A673 (cell line): ENCODE data around the gene LPCAT1. TPM values are rescaled to one million over a fixed set of nuclear protein-coding genes. Genes with fewer than 3 reads are reported as not detected.

Experiments used
- BruUV-seq: library from RNA; stranded (reverse); fragments of 400-500 nt; replicated peaks from 2 replicates; lab custom pipeline; 2021; lab: Mats Ljungman, UMichigan
- CTCF ChIA-PET: fragments of 300-600 bp; sonication (Branson Sonifier 250); formaldehyde crosslinking; loops from one replicate; lab custom pipeline; 2022; ENCODE audit warnings: antibody characterized with exemption; lab: Charles Lee
- POLR2A ChIA-PET: fragments of 300-600 bp; sonication (Branson Sonifier 250); formaldehyde crosslinking; loops from one replicate; lab custom pipeline; 2022; ENCODE audit warnings: antibody characterized with exemption; ENCODE audit not compliant: low non-redundant PET; lab: Charles Lee
- DNase-seq: peaks from one replicate; pipeline ENCODE4 v3.0.0-alpha.2; 2015; ENCODE audit warnings: low spot score
- H3K27ac ChIP-seq: fragments of 200-600 bp; sonication (generic); 2 replicates; pipeline ENCODE4 v1.5.1; 2016; ENCODE audit warnings: mixed run types, low read depth, mild to moderate bottlenecking, mixed read lengths, antibody characterized with exemption, low read length; ENCODE audit not compliant: poor library complexity, severe bottlenecking
- H3K27me3 ChIP-seq: fragments of 200-600 bp; sonication (generic); replicated peaks from 2 replicates; pipeline ENCODE4 v1.6.1; 2017; ENCODE audit warnings: mixed run types, low read depth, mild to moderate bottlenecking, mixed read lengths, antibody characterized with exemption, low read length; ENCODE audit not compliant: insufficient read depth, poor library complexity
- H3K36me3 ChIP-seq: fragments of 200-600 bp; sonication (generic); 2 replicates; pipeline ENCODE4 v1.6.1; 2016; ENCODE audit warnings: mixed run types, mild to moderate bottlenecking, mixed read lengths, antibody characterized with exemption, low read length; ENCODE audit not compliant: insufficient read depth, poor library complexity, severe bottlenecking
- H3K4me1 ChIP-seq: fragments of 200-600 bp; sonication (generic); 2 replicates; pipeline ENCODE4 v1.6.1; 2017; ENCODE audit warnings: mixed run types, mild to moderate bottlenecking, mixed read lengths, antibody characterized with exemption, low read length; ENCODE audit not compliant: insufficient read depth, poor library complexity, severe bottlenecking
- H3K4me3 ChIP-seq: fragments of 200-600 bp; sonication (generic); 2 replicates; pipeline ENCODE4 v1.5.1; 2016; ENCODE audit warnings: low read depth, mixed run types, mild to moderate bottlenecking, mixed read lengths, low read length; ENCODE audit not compliant: poor library complexity, severe bottlenecking
- H3K9me3 ChIP-seq: fragments of 200-600 bp; sonication (generic); 2 replicates; pipeline ENCODE4 v1.6.1; 2016; ENCODE audit warnings: mixed run types, low read depth, mild to moderate bottlenecking, mixed read lengths, antibody characterized with exemption, low read length; ENCODE audit not compliant: poor library complexity, severe bottlenecking
- EZH2 ChIP-seq: fragments of 200-600 bp; sonication (generic); IDR thresholded peaks from 2 replicates; pipeline ENCODE4 v1.6.1; 2017; ENCODE audit warnings: borderline replicate concordance, low read depth, mild to moderate bottlenecking, mixed read lengths, antibody characterized with exemption, low read length; ENCODE audit not compliant: poor library complexity, severe bottlenecking
- intact Hi-C: fragments of 100-400 bp; cut with micrococcal nuclease; formaldehyde crosslinking; loops from one replicate; pipeline ENCODE4 v1.10.0; 2022; ENCODE audit not compliant: unreplicated experiment
- total RNA-seq: library from RNA; stranded (reverse); gene quantifications from 2 replicates; pipeline ENCODE4 v1.2.3, GENCODE V29; 2021
- TF ChIP-seq, protein P1 (sequence below): fragments of 300-800, 200-600 bp; sonication (generic); conservative IDR thresholded peaks from 2 replicates; pipeline ENCODE4 v1.5.1; 2017; ENCODE audit warnings: low read depth, mild to moderate bottlenecking, antibody characterized with exemption, low read length, moderate library complexity, mixed read lengths

LPCAT1 gene
- total RNA-seq, 1 experiment from 2014 or later: 97.3 TPM

GRCh38 chr5:1550287-1551076 lies 26.7 kb upstream of the LPCAT1 start:
- Histone ChIP-seq H3K4me3 (no peak overlapping the region), H3K36me3 (no peaks in the 10 kb centered on the region), H3K27ac (no peak overlapping the region), H3K9me3 (no peaks in the 10 kb centered on the region), H3K27me3 (no peaks in the 10 kb centered on the region), H3K4me1 (no peaks in the 10 kb centered on the region)
- ChIA-PET POLR2A (no interaction called here), CTCF (no interaction called here)
- no peak for DNase-seq
- no peak for TF ChIP-seq EZH2
- TF ChIP-seq, protein P1, sequence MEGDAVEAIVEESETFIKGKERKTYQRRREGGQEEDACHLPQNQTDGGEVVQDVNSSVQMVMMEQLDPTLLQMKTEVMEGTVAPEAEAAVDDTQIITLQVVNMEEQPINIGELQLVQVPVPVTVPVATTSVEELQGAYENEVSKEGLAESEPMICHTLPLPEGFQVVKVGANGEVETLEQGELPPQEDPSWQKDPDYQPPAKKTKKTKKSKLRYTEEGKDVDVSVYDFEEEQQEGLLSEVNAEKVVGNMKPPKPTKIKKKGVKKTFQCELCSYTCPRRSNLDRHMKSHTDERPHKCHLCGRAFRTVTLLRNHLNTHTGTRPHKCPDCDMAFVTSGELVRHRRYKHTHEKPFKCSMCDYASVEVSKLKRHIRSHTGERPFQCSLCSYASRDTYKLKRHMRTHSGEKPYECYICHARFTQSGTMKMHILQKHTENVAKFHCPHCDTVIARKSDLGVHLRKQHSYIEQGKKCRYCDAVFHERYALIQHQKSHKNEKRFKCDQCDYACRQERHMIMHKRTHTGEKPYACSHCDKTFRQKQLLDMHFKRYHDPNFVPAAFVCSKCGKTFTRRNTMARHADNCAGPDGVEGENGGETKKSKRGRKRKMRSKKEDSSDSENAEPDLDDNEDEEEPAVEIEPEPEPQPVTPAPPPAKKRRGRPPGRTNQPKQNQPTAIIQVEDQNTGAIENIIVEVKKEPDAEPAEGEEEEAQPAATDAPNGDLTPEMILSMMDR: no peak
- intact Hi-C loops: no loop called here
- no TSS peak for BruUV-seq

DNA sequence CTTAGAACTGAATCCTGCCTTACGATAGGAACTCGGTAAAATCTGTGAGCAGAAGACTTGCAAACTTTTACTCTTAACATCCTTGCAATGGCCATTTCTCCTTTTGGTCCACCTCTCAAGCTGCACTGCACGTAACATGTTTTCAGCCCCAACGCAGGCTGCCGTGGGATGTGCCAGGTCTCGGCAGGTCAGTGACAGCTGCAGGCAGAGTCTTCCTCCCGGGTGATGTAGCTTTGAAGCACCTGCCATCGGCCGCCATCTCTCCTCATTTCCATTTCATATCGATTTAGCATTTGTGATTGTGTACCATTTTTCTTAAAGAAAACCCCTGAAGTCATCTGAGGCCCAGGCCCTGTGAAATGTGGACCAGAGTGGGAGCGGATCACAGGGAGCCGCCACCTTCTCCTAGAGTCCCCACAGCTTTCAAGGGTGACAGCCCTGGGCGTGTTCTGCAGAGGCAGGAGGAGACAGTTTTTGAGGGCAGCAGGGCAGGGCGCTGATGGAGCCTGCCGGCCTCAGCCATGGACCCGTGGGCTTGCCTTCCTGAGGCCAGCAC lies 25.8 kb upstream of the LPCAT1 start:
- POLR2A ChIA-PET: no interaction called here
- Histone ChIP-seq H3K27me3 (no peaks in the 10 kb centered on the region), H3K9me3 (no peaks in the 10 kb centered on the region), H3K4me3 (no peak overlapping the region), H3K27ac (no peak overlapping the region), H3K36me3 (no peaks in the 10 kb centered on the region), H3K4me1 (no peaks in the 10 kb centered on the region)
- intact Hi-C loops: no loop called here
- BruUV-seq: no TSS peak
- DNase-seq: no peak
- CTCF ChIA-PET: no interaction called here
- TF ChIP-seq, protein P1: no peak
- no peak for TF ChIP-seq EZH2

DNA sequence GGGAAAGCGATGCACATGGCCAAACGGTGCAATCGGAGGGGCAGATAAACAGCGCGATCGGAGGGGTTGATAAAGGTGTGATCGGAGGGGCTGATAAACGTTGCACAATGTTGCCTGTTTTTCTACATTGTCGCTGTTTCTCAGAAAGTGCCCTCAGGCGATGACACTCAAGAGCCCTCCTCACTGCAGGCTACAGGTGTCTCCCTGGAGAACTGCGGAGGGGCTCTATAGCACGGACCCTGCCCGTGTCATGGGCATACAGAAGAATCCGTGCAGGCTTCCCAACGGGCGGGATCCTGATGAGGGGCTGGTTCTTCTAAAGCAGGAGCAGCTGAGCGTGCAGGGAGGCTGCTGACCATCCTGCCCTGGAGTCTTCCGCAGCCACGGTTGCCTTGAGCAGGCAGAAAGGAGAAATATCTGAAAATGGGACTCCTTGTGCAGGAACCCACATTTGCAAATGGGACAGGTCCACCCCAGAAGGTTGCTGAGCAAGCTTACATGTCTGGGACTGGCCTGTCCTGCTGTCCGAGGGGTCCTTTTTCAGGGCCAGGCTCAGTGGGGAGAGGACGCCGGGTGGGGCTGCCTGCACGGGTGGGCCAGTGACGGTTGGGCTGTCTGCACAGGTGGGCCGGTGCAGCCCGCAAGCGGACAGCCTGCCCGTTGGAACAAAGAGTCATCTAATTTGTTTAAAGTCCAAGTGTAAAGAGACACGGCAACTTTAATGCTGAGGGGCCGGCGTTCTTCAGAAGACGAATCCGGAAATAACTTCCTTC lies 25.1 kb upstream of the LPCAT1 start:
- CTCF ChIA-PET: no interaction called here
- no peaks in the 10 kb centered on the region for H3K36me3 ChIP-seq
- POLR2A ChIA-PET: no interaction called here
- no peaks in the 10 kb centered on the region for H3K27me3 ChIP-seq
- no peak overlapping the region for H3K27ac ChIP-seq
- intact Hi-C loops: no loop called here
- no TSS peak for BruUV-seq
- no peak for TF ChIP-seq EZH2
- TF ChIP-seq, protein P1: no peak
- no peak for DNase-seq
- no peak overlapping the region for H3K4me3 ChIP-seq
- no peaks in the 10 kb centered on the region for H3K4me1 ChIP-seq
- no peaks in the 10 kb centered on the region for H3K9me3 ChIP-seq
